ENCODE data around the gene KRT34.
"Not testable (repeated sequence)": the region's sequence is repeated elsewhere in the genome, so short reads cannot be mapped to it uniquely, and the experiment has no call there.

The KRT34 gene

GRCh38 chr17:41392278-41392677 lies 10.2 kb upstream of the KRT34 start:
- ATAC-seq = no peak
- H3K27me3 Mint-ChIP-seq = peaks cover 8% of the 10 kb centered on the region
- no peak for DNase-seq

GRCh38 chr17:41391535-41391934 lies 9.4 kb upstream of the KRT34 start:
- no peaks in the 10 kb centered on the region for H3K4me1 Mint-ChIP-seq
- ATAC-seq (no peak), DNase-seq (no peak)
- H3K4me3 Mint-ChIP-seq = no peak overlapping the region
- no peak overlapping the region for H3K27ac Mint-ChIP-seq
- peaks cover 8% of the 10 kb centered on the region for H3K27me3 Mint-ChIP-seq
- H3K9me3 Mint-ChIP-seq = peaks cover 3 to 12% of the 10 kb centered on the region in 2 donors

More at GRCh38 chr17:41392278-41392677, 10.2 kb upstream of the KRT34 start:
- Mint-ChIP-seq H3K27ac (peak overlapping the region; percentile 7 to 9), H3K4me3 (no peak overlapping the region), H3K4me1 (no peaks in the 10 kb centered on the region), H3K9me3 (peaks cover 0 to 5% of the 10 kb centered on the region in 2 donors)

GRCh38 chr17:41390411-41390938 lies 8.4 kb upstream of the KRT34 start:
- no peak overlapping the region for H3K27ac Mint-ChIP-seq
- ATAC-seq (no peak), DNase-seq (no peak)
- H3K4me3 Mint-ChIP-seq = no peak overlapping the region
- H3K4me1 Mint-ChIP-seq = no peaks in the 10 kb centered on the region
- H3K27me3 Mint-ChIP-seq = peaks cover 8% of the 10 kb centered on the region
- peaks cover 8 to 16% of the 10 kb centered on the region in 2 donors for H3K9me3 Mint-ChIP-seq

GRCh38 chr17:41387670-41388069 lies 5.6 kb upstream of the KRT34 start:
- DNase-seq (no peak), ATAC-seq (no peak)
- Mint-ChIP-seq H3K27ac (no peak overlapping the region), H3K9me3 (peaks cover 8 to 16% of the 10 kb centered on the region in 2 donors), H3K4me3 (no peak overlapping the region), H3K27me3 (peaks cover 8% of the 10 kb centered on the region), H3K4me1 (no peaks in the 10 kb centered on the region)

GRCh38 chr17:41386227-41386626 lies 4.1 kb upstream of the KRT34 start:
- Mint-ChIP-seq H3K27me3 (no peaks in the 10 kb centered on the region), H3K27ac (no peak overlapping the region), H3K9me3 (peaks cover 8 to 16% of the 10 kb centered on the region in 2 donors), H3K4me1 (no peaks in the 10 kb centered on the region), H3K4me3 (no peak overlapping the region)
- no peak for ATAC-seq
- no peak for DNase-seq

GRCh38 chr17:41383690-41384089 lies 1.6 kb upstream of the KRT34 start:
- Mint-ChIP-seq H3K4me3 (no peak overlapping the region), H3K4me1 (no peaks in the 10 kb centered on the region), H3K27ac (no peak overlapping the region), H3K27me3 (no peaks in the 10 kb centered on the region), H3K9me3 (peaks cover 8 to 16% of the 10 kb centered on the region in 2 donors)
- ATAC-seq (no peak), DNase-seq (no peak)

GRCh38 chr17:41382394-41382793 lies 288 bp upstream of the KRT34 start:
- peaks cover 8 to 12% of the 10 kb centered on the region in 2 donors for H3K9me3 Mint-ChIP-seq
- no peaks in the 10 kb centered on the region for H3K27me3 Mint-ChIP-seq
- DNase-seq = no peak
- no peak for ATAC-seq
- no peak overlapping the region for H3K27ac Mint-ChIP-seq
- H3K4me1 Mint-ChIP-seq = peaks cover 5% of the 10 kb centered on the region
- H3K4me3 Mint-ChIP-seq = no peak overlapping the region

- not testable (repeated sequence) for H3K4me1 Mint-ChIP-seq, ATAC-seq, H3K27ac Mint-ChIP-seq, DNase-seq, H3K27me3 Mint-ChIP-seq, H3K4me3 Mint-ChIP-seq, H3K9me3 Mint-ChIP-seq
Observed at GRCh38 chr17:41380091-41380490, 2.0 kb downstream of the KRT34 start.

GRCh38 chr17:41377546-41377945 lies 4.6 kb downstream of the KRT34 start:
- H3K4me3 Mint-ChIP-seq = no peak overlapping the region
- ATAC-seq = no peak
- H3K27me3 Mint-ChIP-seq = no peaks in the 10 kb centered on the region
- no peak for DNase-seq
- peaks cover 5 to 7% of the 10 kb centered on the region in 2 donors for H3K9me3 Mint-ChIP-seq
- peaks cover 5% of the 10 kb centered on the region for H3K4me1 Mint-ChIP-seq
- H3K27ac Mint-ChIP-seq = no peak overlapping the region

- DNase-seq = no peak
- Mint-ChIP-seq H3K27me3 (no peaks in the 10 kb centered on the region), H3K4me3 (no peak within 1 kb of the TSS), H3K4me1 (no peaks in the 10 kb centered on the region), H3K27ac (no peak within 1 kb of the TSS), H3K9me3 (peaks cover 5 to 7% of the 10 kb centered on the region in 2 donors)
- ATAC-seq = no peak
Observed at GRCh38 chr17:41369713-41370112, 12.4 kb downstream of the KRT34 start, which contains the start of gene KRT33B. Gene KRT33B, minus strand, starts transcription at chr17:41369813. Its CDS starts 63 bp downstream, at chr17:41369750.

- Mint-ChIP-seq H3K4me1 (no peaks in the 10 kb centered on the region), H3K27me3 (no peaks in the 10 kb centered on the region), H3K4me3 (no peak overlapping the region), H3K27ac (no peak overlapping the region), H3K9me3 (peaks cover 0 to under 1% of the 10 kb centered on the region in 2 donors)
- ATAC-seq (no peak), DNase-seq (no peak)
Observed at GRCh38 chr17:41369023-41369422, 13.1 kb downstream of the KRT34 start.

GRCh38 chr17:41367426-41368075 lies 14.6 kb downstream of the KRT34 start:
- Mint-ChIP-seq H3K9me3 (no peaks in the 10 kb centered on the region), H3K4me3 (no peak overlapping the region), H3K27me3 (no peaks in the 10 kb centered on the region), H3K4me1 (no peaks in the 10 kb centered on the region), H3K27ac (no peak overlapping the region)
- DNase-seq = no peak
- ATAC-seq = no peak

- ATAC-seq = no peak
- no peak for DNase-seq
- Mint-ChIP-seq H3K4me1 (no peaks in the 10 kb centered on the region), H3K27me3 (no peaks in the 10 kb centered on the region), H3K4me3 (no peak overlapping the region), H3K27ac (no peak overlapping the region), H3K9me3 (no peaks in the 10 kb centered on the region)
Observed at GRCh38 chr17:41366070-41366469, 16.0 kb downstream of the KRT34 start.

- Mint-ChIP-seq H3K27me3 (no peaks in the 10 kb centered on the region), H3K4me3 (no peak overlapping the region), H3K4me1 (no peaks in the 10 kb centered on the region), H3K27ac (no peak overlapping the region), H3K9me3 (no peaks in the 10 kb centered on the region)
- no peak for DNase-seq
- ATAC-seq = no peak
Observed at GRCh38 chr17:41363881-41364280, 18.2 kb downstream of the KRT34 start.

GRCh38 chr17:41360296-41360995 lies 21.7 kb downstream of the KRT34 start:
- no peak for ATAC-seq
- H3K4me1 Mint-ChIP-seq = no peaks in the 10 kb centered on the region
- H3K27ac Mint-ChIP-seq = no peak overlapping the region

GRCh38 chr17:41354536-41354935 lies 27.6 kb downstream of the KRT34 start:
- peaks cover 0 to 12% of the 10 kb centered on the region in 2 donors for H3K9me3 Mint-ChIP-seq
- no peak for ATAC-seq
- H3K27ac Mint-ChIP-seq = no peak overlapping the region
- no peaks in the 10 kb centered on the region for H3K27me3 Mint-ChIP-seq
- H3K4me1 Mint-ChIP-seq = peaks cover 6% of the 10 kb centered on the region
- H3K4me3 Mint-ChIP-seq = no peak overlapping the region
- no peak for DNase-seq

More at GRCh38 chr17:41360296-41360995, 21.7 kb downstream of the KRT34 start:
- peaks cover 0 to 5% of the 10 kb centered on the region in 2 donors for H3K9me3 Mint-ChIP-seq
- H3K4me3 Mint-ChIP-seq = no peak overlapping the region
- no peak for DNase-seq
- H3K27me3 Mint-ChIP-seq = no peaks in the 10 kb centered on the region

All from stimulated activated naive CD8-positive, alpha-beta T cell treated with anti-CD3 and anti-CD28 coated beads, Interleukin-15, amount 100 ng/mL, for 72 hours (primary cell).